ENCODE results near the gene KCTD8. TPM values are rescaled to one million over a fixed set of nuclear protein-coding genes. Genes with fewer than 3 reads are reported as not detected.

KCTD8 gene
- total RNA-seq, 1 experiment from 2014 or later, result 1.1 TPM

DNA sequence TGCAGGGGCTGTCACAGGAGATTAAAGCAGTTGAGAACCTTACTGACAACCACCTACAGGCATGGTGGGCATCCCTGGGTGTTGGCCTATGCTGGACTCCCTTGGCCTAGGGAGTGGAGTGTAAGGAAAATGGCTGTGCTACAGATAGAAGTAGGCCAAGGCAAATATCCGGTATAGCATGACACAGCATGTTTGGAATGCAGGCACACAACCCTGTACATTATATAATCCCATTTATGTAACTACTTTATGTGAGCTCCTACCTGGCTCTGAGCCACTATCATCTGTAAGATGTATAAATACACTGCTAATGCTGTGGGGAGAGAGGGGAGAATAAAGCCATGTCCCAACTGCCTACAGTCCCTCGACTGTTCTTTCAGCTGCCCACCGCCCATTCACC is 38.7 kb upstream of the KCTD8 start:
- H3T11ph ChIP-seq (ENCODE audit: low read length), result no peak overlapping the region
- Mint-ChIP-seq H3K4me3 (no peak overlapping the region), H3K4me1 (no peaks in the 10 kb centered on the region), H3K27ac (no peak overlapping the region), H3K27me3 (ENCODE audit: low read depth) (no peaks in the 10 kb centered on the region), H3K36me3 (ENCODE audit: insufficient read depth in 1 of 3, low read depth in 3 of 3) (peaks cover 0 to 13% (median 3%) of the 10 kb centered on the region in 3 experiments; a peak in 5 of 7 replicates), H3K9me3 (peaks cover 13 to 26% of the 10 kb centered on the region in 2 experiments)
- TF ChIP-seq, protein P1, sequence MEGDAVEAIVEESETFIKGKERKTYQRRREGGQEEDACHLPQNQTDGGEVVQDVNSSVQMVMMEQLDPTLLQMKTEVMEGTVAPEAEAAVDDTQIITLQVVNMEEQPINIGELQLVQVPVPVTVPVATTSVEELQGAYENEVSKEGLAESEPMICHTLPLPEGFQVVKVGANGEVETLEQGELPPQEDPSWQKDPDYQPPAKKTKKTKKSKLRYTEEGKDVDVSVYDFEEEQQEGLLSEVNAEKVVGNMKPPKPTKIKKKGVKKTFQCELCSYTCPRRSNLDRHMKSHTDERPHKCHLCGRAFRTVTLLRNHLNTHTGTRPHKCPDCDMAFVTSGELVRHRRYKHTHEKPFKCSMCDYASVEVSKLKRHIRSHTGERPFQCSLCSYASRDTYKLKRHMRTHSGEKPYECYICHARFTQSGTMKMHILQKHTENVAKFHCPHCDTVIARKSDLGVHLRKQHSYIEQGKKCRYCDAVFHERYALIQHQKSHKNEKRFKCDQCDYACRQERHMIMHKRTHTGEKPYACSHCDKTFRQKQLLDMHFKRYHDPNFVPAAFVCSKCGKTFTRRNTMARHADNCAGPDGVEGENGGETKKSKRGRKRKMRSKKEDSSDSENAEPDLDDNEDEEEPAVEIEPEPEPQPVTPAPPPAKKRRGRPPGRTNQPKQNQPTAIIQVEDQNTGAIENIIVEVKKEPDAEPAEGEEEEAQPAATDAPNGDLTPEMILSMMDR (conservative IDR thresholded peaks at IDR 0.05), result no peak
- H3K4me2 ChIP-seq (ENCODE audit: insufficient read depth, insufficient read length, low read length), result no peak overlapping the region
- H2BK15ac ChIP-seq (ENCODE audit: low read depth, low read length), result no peak overlapping the region
- H2BK120ac ChIP-seq (ENCODE audit: low read depth, low read length, poor library complexity, severe bottlenecking), result no peak overlapping the region
- no peaks in the 10 kb centered on the region for H3K27me3 ChIP-seq (ENCODE audit: insufficient read depth, low read length)
- no peak overlapping the region for H3K27ac ChIP-seq (ENCODE audit: insufficient read length, low read depth, low read length)
- no peak overlapping the region for H2AK5ac ChIP-seq (ENCODE audit: insufficient read length, low read length)
- no peak overlapping the region for H4K8ac ChIP-seq (replicated peaks; ENCODE audit: insufficient read length, low read depth, low read length)
- no peak overlapping the region for H4K91ac ChIP-seq (ENCODE audit: insufficient read length, low read depth, low read length)
- H3K23ac ChIP-seq (ENCODE audit: insufficient read length, low read depth, low read length), result no peak overlapping the region
- peaks cover 8% of the 10 kb centered on the region for H3K9me3 ChIP-seq (ENCODE audit: control insufficient read depth, low read depth, low read length)
- DNase-seq, result no peak
- H4K20me1 ChIP-seq (ENCODE audit: control insufficient read depth, insufficient read depth, insufficient read length), result no peaks in the 10 kb centered on the region
- H3K4me1 ChIP-seq (ENCODE audit: insufficient read depth, low read length), result no peaks in the 10 kb centered on the region
- H2AFZ ChIP-seq (ENCODE audit: low read length), result no peak overlapping the region
- H2BK20ac ChIP-seq (ENCODE audit: low read depth, low read length, poor library complexity, severe bottlenecking), result no peak overlapping the region
- no peak overlapping the region for H2BK12ac ChIP-seq (ENCODE audit: insufficient read length, low read depth, low read length)
- H3K56ac ChIP-seq (ENCODE audit: insufficient read length, low read depth, low read length), result no peak overlapping the region
- H3K9ac ChIP-seq (ENCODE audit: extremely low read depth, insufficient read length, low read length), result no peak overlapping the region
- no peaks in the 10 kb centered on the region for H3K79me2 ChIP-seq (ENCODE audit: insufficient read depth, low read length)
- no peak overlapping the region for H3K18ac ChIP-seq (ENCODE audit: insufficient read length, low read depth, low read length)
- H3K14ac ChIP-seq (ENCODE audit: insufficient read depth, low read length), result no peak overlapping the region
- H4K5ac ChIP-seq (ENCODE audit: insufficient read length, low read depth, low read length), result no peak overlapping the region
- no peak overlapping the region for H2BK5ac ChIP-seq (ENCODE audit: insufficient read length, low read length)
- no peaks in the 10 kb centered on the region for H3K23me2 ChIP-seq (ENCODE audit: insufficient read length, low read depth, low read length, poor library complexity, severe bottlenecking)
- H3K79me1 ChIP-seq (ENCODE audit: insufficient read depth, low read depth, low read length, poor library complexity, severe bottlenecking), result no peaks in the 10 kb centered on the region
- no peak overlapping the region for H3K4ac ChIP-seq (ENCODE audit: low read depth, low read length)
- no CpG with 5 or more reads among the region's 3 CpGs for WGBS (ENCODE audit: extremely low coverage, insufficient read length, low lambda C conversion rate)

Data from H9 (cell line).